Endothelial cell of umbilical vein (primary cell): ENCODE results near the gene TPO. TPM values are rescaled to one million over a fixed set of nuclear protein-coding genes. Genes with fewer than 3 reads are reported as not detected.

Experiments
- BruUV-seq: library from RNA; stranded (reverse); fragments of 400-500 nt; replicated peaks from 2 replicates; lab custom pipeline; 2021; lab: Mats Ljungman, UMichigan
- CTCF ChIA-PET: fragments of 300-600, 350-600 bp; sonication (Branson Sonifier 250); formaldehyde crosslinking; loops from one replicate; lab custom pipeline; 2021; ENCODE audit warnings: antibody characterized with exemption, inconsistent platforms; lab: Charles Lee
- POLR2A ChIA-PET: fragments of 300-600, 350-600 bp; sonication (Branson Sonifier 250); formaldehyde crosslinking; loops from one replicate; lab custom pipeline; 2021; ENCODE audit warnings: antibody characterized with exemption, inconsistent platforms; lab: Charles Lee
- DNase-seq: peaks from one replicate; pipeline ENCODE4 v3.0.0-alpha.2; 2011; ENCODE audit warnings: low read depth, low spot score
- FAIRE-seq: peaks from 2 replicates; lab custom pipeline; 2011; peaks lifted over from hg19 to GRCh38; lab: Jason Lieb, UNC
- H2AFZ ChIP-seq: 2 replicates; pipeline ENCODE4 v1.6.0; 2012; ENCODE audit warnings: low read depth, low read length, control low read depth, inconsistent platforms
- H3K27ac ChIP-seq: 2 replicates; pipeline ENCODE4 v1.5.1; 2011; ENCODE audit warnings: low read depth, mild to moderate bottlenecking, control low read depth, low read length, moderate library complexity; ENCODE audit not compliant: insufficient read depth
- H3K27me3 ChIP-seq, 2 experiments: 2 replicates each; pipeline versions ENCODE4 v1.6.0 to v1.6.1; 2011; ENCODE audit warnings: low read length in 2 of 2, mixed read lengths in 1 of 2; ENCODE audit not compliant: control insufficient read depth in 2 of 2, insufficient read depth in 2 of 2
- H3K36me3 ChIP-seq, 2 experiments: 2 replicates in 1 of 2; 3 replicates in 1 of 2; pipeline ENCODE4 v1.5.1; 2011; ENCODE audit warnings: low read length in 2 of 2, mild to moderate bottlenecking in 1 of 2, moderate library complexity in 1 of 2; ENCODE audit not compliant: control insufficient read depth in 2 of 2, insufficient read depth in 2 of 2; ENCODE audit errors: extremely low read depth in 1 of 2
- H3K4me1 ChIP-seq: 3 replicates; pipeline ENCODE4 v1.5.1; 2011; ENCODE audit warnings: mild to moderate bottlenecking, low read length; ENCODE audit not compliant: control insufficient read depth, insufficient read depth; ENCODE audit errors: extremely low read depth
- H3K4me2 ChIP-seq: 2 replicates; pipeline ENCODE4 v1.6.1; 2011; ENCODE audit warnings: low read length, control low read depth, mixed read lengths; ENCODE audit not compliant: insufficient read depth
- H3K4me3 ChIP-seq, 3 experiments: fragments of 200-600 bp in 1 of 3; sonication (generic), shearing (Covaris generic) in 1 of 3; replicated peaks in 1 of 3; 2 replicates each; pipeline ENCODE4 v1.5.1; 2011 to 2016; ENCODE audit warnings: control low read depth in 3 of 3, low read length in 3 of 3, mild to moderate bottlenecking in 2 of 3, inconsistent platforms in 1 of 3, low read depth in 1 of 3, moderate library complexity in 1 of 3; ENCODE audit not compliant: insufficient read depth in 1 of 3
- H3K79me2 ChIP-seq: 2 replicates; pipeline ENCODE4 v1.6.0; 2012; ENCODE audit warnings: low read length, inconsistent platforms; ENCODE audit not compliant: control insufficient read depth, insufficient read depth
- H3K9ac ChIP-seq: replicated peaks from 2 replicates; pipeline ENCODE3; 2011; ENCODE audit warnings: low read length, control low read depth; ENCODE audit not compliant: insufficient read depth; ENCODE audit errors: extremely low read depth
- H3K9me1 ChIP-seq: replicated peaks from 3 replicates; pipeline ENCODE4 v1.6.0; 2011; ENCODE audit warnings: mild to moderate bottlenecking, low read length; ENCODE audit not compliant: control insufficient read depth, insufficient read depth; ENCODE audit errors: extremely low read depth
- H3K9me3 ChIP-seq: replicated peaks from 2 replicates; pipeline ENCODE4 v1.5.1; 2012; ENCODE audit warnings: low read length, inconsistent platforms; ENCODE audit not compliant: control insufficient read depth, insufficient read depth
- H4K20me1 ChIP-seq: replicated peaks from 2 replicates; pipeline ENCODE3; 2011; ENCODE audit warnings: mild to moderate bottlenecking, low read length; ENCODE audit not compliant: control insufficient read depth, insufficient read depth; ENCODE audit errors: extremely low read depth
- EZH2 ChIP-seq: IDR thresholded peaks from 2 replicates; pipeline ENCODE4 v1.6.1; 2012; ENCODE audit warnings: borderline replicate concordance, low read depth, mild to moderate bottlenecking, moderate library complexity, low read length, inconsistent platforms; ENCODE audit not compliant: severe bottlenecking
- FOS ChIP-seq: IDR thresholded peaks from 2 replicates; pipeline ENCODE4 v1.6.1; 2011; ENCODE audit warnings: mild to moderate bottlenecking, low read length, moderate library complexity, borderline replicate concordance; ENCODE audit not compliant: insufficient read depth
- GATA2 ChIP-seq: IDR thresholded peaks from 2 replicates; pipeline ENCODE4 v1.7.0; 2011; ENCODE audit warnings: low read depth, mild to moderate bottlenecking, moderate library complexity, mixed read lengths, low read length; ENCODE audit not compliant: insufficient read length, insufficient read depth
- JUN ChIP-seq: IDR thresholded peaks from 2 replicates; pipeline ENCODE4 v1.6.1; 2011; ENCODE audit warnings: borderline replicate concordance, low read depth; ENCODE audit not compliant: insufficient read length, insufficient read depth
- MYC ChIP-seq: IDR thresholded peaks from one replicate; pipeline ENCODE4 v1.6.1; 2011; ENCODE audit warnings: mild to moderate bottlenecking, low read depth, low read length
- POLR2A ChIP-seq: IDR thresholded peaks from 2 replicates; pipeline ENCODE4 v1.6.1; 2012; ENCODE audit warnings: low read depth, mild to moderate bottlenecking, control low read depth, low read length
- POLR2AphosphoS5 ChIP-seq: IDR thresholded peaks from 2 replicates; pipeline ENCODE4 v1.6.1; 2012; ENCODE audit warnings: low read depth, mild to moderate bottlenecking, control low read depth, low read length, moderate library complexity; ENCODE audit not compliant: insufficient read depth
- dilution Hi-C: fragments of 300-500 bp; cut with MboI; formaldehyde crosslinking; loops from one replicate; pipeline ENCODE4 v1.15.0; 2019; ENCODE audit warnings: low sequenced_read_pairs; ENCODE audit not compliant: extremely low pct_ligation_motif_present
- intact Hi-C: fragments of 100-400 bp; cut with micrococcal nuclease; formaldehyde crosslinking; loops from one replicate; pipeline ENCODE4 v1.10.0; 2022
- polyA plus RNA-seq, 4 experiments: library from polyadenylated mRNA; depleted of rRNA in 3 of 4; stranded (reverse) in 3 of 4; unstranded in 1 of 4; fragments of >200 nt; gene quantifications; 2 replicates each; pipeline versions ENCODE4 v1.2.1 to v1.2.3, GENCODE V29; 2011 to 2012; ENCODE audit warnings: missing spikeins in 1 of 4
- total RNA-seq: library from RNA; stranded (reverse); gene quantifications from 2 replicates; pipeline ENCODE4 v1.2.3, GENCODE V29; 2021
- TF ChIP-seq, protein P1 (sequence below): IDR thresholded peaks from 2 replicates; pipeline ENCODE4 v1.6.1; 2011; ENCODE audit not compliant: insufficient read depth, insufficient read length
- TF ChIP-seq, protein P2 (sequence below), 2 donors: IDR thresholded peaks; 1 replicate in 1 of 2; 2 replicates in 1 of 2; pipeline ENCODE4 v1.5.1; 2011; ENCODE audit warnings: low read length in 2 of 2, mild to moderate bottlenecking in 2 of 2, moderate library complexity in 2 of 2, control low read depth in 1 of 2, inconsistent platforms in 1 of 2, low read depth in 1 of 2; ENCODE audit not compliant: insufficient read depth in 1 of 2; ENCODE audit errors: extremely low read depth in 1 of 2

The TPO gene
- total and polyA plus RNA-seq, 2 donors (not counting 3 experiments of a cell fraction or from before 2014, with no cell fraction given) = not detected

DNA sequence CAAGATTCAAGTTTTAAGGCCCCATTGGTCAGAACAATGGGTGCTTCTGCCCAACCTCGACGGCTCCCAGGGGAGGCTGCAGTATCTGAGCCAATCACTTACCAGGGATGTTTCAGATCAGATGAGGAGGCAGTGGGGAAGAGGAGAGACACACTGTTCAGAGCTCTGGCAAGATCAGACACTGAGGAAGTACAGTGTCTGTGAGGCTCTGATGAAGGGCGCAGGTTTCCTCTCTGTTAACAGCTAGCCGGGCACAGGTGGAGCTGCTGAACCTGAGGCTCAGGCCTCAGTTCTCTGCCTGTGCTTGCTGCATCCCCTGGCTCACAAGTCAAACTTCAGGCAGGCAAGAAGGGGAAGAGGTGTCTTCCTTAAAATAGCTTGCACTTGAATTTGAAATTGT lies 69.7 kb downstream of the TPO start:
- intact Hi-C loops = no loop called here
- H2AFZ ChIP-seq = no peak overlapping the region
- no peak overlapping the region for H3K4me3 ChIP-seq
- H3K9me3 ChIP-seq = no peaks in the 10 kb centered on the region
- DNase-seq (no peak), FAIRE-seq (no peak)
- POLR2A ChIA-PET = no interaction called here
- no peak for TF ChIP-seq GATA2
- no peak for TF ChIP-seq MYC
- TF ChIP-seq, protein P1, sequence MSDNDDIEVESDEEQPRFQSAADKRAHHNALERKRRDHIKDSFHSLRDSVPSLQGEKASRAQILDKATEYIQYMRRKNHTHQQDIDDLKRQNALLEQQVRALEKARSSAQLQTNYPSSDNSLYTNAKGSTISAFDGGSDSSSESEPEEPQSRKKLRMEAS = no peak
- no peak for TF ChIP-seq POLR2A
- no peak for TF ChIP-seq POLR2AphosphoS5
- TF ChIP-seq, protein P2, sequence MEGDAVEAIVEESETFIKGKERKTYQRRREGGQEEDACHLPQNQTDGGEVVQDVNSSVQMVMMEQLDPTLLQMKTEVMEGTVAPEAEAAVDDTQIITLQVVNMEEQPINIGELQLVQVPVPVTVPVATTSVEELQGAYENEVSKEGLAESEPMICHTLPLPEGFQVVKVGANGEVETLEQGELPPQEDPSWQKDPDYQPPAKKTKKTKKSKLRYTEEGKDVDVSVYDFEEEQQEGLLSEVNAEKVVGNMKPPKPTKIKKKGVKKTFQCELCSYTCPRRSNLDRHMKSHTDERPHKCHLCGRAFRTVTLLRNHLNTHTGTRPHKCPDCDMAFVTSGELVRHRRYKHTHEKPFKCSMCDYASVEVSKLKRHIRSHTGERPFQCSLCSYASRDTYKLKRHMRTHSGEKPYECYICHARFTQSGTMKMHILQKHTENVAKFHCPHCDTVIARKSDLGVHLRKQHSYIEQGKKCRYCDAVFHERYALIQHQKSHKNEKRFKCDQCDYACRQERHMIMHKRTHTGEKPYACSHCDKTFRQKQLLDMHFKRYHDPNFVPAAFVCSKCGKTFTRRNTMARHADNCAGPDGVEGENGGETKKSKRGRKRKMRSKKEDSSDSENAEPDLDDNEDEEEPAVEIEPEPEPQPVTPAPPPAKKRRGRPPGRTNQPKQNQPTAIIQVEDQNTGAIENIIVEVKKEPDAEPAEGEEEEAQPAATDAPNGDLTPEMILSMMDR (IDR thresholded peaks at IDR 0.05; ENCODE audit: extremely low read depth in 1 of 2, insufficient read depth in 1 of 2, low read depth in 1 of 2, low read length in 2 of 2) = no peak
- no peak for TF ChIP-seq EZH2
- no peak for TF ChIP-seq FOS
- TF ChIP-seq JUN = no peak
- no peaks in the 10 kb centered on the region for H3K4me1 ChIP-seq
- H3K27ac ChIP-seq = no peak overlapping the region
- H3K9ac ChIP-seq = no peak overlapping the region
- BruUV-seq = no TSS peak
- H3K9me1 ChIP-seq = no peaks in the 10 kb centered on the region
- no peaks in the 10 kb centered on the region for H4K20me1 ChIP-seq
- dilution Hi-C loops = no loop called here
- H3K36me3 ChIP-seq = no peaks in the 10 kb centered on the region
- no peaks in the 10 kb centered on the region for H3K79me2 ChIP-seq
- H3K27me3 ChIP-seq = no peaks in the 10 kb centered on the region
- CTCF ChIA-PET = no interaction called here
- H3K4me2 ChIP-seq = no peak overlapping the region
